GM12872 (cell line): ENCODE data around the gene CDK13.

Source experiments
- TF ChIP-seq, protein P1 (sequence below): IDR thresholded peaks from 3 replicates; pipeline ENCODE4 v1.5.1; 2011; ENCODE audit warnings: low read depth, mild to moderate bottlenecking, low read length, moderate library complexity; ENCODE audit not compliant: insufficient read depth

The CDK13 gene

DNA sequence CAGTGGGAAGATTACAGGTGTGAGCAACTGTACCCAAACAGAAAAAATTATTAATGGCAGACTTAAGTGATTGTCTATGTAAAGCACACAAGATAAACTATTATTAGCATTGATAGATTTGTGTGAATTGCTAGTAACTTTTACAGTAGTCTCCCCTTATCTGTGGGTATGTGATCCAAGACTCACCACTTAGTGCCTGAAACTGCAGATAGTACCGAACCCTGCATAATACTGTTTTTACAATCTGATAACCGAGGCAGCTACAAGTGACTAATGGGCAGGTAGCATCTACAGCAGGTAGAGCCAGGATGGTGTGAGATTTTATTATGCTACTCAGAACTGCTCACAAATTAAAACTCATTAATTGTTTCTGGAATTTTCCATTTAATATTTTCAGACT is 152.8 kb downstream of the CDK13 start:
- TF ChIP-seq, protein P1, sequence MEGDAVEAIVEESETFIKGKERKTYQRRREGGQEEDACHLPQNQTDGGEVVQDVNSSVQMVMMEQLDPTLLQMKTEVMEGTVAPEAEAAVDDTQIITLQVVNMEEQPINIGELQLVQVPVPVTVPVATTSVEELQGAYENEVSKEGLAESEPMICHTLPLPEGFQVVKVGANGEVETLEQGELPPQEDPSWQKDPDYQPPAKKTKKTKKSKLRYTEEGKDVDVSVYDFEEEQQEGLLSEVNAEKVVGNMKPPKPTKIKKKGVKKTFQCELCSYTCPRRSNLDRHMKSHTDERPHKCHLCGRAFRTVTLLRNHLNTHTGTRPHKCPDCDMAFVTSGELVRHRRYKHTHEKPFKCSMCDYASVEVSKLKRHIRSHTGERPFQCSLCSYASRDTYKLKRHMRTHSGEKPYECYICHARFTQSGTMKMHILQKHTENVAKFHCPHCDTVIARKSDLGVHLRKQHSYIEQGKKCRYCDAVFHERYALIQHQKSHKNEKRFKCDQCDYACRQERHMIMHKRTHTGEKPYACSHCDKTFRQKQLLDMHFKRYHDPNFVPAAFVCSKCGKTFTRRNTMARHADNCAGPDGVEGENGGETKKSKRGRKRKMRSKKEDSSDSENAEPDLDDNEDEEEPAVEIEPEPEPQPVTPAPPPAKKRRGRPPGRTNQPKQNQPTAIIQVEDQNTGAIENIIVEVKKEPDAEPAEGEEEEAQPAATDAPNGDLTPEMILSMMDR: no peak

DNA sequence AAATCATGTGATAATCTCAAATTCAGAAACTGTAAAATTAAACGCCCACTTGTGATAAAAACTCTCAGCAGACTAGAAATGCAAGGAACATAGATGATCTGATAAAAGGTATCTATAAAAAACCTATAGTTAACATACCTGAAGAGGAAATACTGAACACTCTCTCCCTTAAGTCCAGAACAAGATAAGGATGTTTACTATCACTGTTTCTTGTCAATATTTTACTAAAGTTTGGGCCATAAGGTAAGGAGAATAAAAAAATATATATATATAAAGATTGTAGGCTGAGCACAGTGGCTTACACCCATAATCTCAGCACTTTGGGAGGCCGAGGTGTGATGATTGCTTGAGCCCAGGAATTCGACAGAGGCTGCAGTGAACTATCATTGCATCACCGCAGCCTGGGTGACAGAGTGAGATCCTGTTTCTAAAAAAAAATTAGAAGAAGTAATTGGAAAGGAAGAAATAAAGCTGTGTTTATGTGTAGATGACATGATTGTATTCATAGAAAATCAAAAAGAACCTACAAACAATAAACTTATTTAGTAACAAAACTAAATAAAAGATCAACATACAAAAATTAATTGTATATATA is 155.9 kb downstream of the CDK13 start:
- TF ChIP-seq, protein P1: no peak

DNA sequence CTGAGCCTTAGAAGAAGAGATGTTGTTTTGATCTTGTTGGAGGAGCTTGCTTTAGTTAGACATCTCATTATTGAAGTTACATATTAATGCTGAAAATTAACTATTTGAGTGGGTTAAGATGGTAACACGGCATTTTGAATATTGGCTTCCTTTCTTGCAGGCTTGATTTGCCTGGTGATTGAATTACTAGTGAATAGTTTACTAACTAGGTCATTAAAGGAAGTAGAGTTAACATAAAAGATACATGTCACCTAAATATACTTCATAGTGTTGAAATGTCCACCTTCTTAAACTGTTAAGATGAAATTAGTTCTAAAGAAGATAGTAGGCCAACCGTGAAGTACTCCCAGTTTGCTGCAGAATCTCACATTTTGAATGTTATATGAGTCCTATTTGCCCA is 165.9 kb downstream of the CDK13 start:
- TF ChIP-seq, protein P1: no peak

DNA sequence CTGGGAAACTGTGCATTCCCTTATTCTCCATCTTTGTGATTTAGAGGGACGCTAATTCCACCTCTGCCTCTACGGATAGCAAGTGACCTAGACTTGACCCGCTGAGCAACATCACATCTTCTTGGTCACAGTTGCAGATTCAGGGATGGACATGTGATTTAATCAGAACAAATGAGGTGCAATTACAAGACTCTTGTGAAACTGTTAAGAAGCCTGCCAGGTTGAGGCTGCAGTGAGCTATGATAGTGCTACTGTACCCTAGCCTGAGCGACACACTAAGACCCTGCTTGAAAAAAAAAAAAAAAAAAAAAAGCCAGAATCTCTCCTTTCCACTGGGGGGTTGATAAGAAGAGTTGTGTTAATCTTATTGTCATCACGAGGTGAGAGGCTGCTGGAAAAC is 170.0 kb downstream of the CDK13 start:
- TF ChIP-seq, protein P1: no peak

DNA sequence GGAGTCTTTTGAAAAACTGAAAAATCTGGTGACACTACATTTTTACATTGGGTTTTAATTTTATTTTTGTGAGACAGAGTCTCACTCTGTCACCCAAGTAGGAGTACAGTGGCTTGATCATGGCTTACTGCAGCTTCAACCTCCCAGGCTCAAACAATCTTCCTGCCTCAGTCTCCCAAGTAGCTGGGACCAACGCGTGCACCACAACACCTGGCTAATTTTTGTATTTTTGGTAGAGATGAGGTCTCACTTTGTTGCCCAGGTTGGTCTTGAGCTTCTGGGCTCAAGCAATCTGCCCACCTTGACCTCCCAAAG is 172.8 kb downstream of the CDK13 start:
- TF ChIP-seq, protein P1: no peak

DNA sequence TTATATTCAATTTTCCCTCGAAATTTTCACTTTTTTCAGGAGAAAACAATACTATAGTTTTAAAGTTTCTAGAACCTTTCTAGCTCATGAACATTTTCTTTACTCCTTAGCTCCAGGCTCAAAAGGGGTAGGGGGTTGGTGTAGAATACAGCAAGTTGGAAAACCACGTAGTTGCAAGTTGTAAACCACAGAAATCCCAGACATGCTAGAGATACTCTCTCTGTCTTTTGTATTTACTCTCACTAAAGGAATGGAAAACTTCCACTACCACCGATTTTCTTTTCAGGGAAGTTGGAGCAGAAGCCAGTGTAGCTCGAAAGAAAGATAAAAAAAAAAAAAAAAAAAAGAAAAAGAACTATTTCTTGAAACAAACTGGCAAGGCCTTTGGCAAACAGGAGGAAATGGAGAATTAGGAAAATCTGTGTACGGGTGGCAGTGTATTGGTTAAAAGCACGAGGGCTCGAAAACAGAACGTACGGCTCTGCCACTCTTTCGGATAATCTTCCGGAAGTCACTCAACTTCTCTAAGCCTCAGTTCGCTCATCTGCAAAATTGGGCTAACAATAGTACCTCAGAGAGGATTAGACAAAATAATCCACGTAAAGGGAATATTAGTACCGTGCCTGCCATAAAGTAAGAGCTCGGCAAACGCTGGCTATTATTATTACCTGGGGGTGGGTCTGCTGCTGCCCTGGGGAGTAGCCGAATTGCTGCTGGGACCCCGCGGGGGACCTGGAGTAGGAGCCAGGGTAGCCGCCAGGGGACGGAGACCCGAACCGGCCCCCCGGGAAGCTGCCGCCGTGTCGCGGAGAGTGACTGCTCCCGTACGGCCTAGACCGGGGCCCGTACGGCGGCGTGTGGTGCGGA is 183.7 kb downstream of the CDK13 start:
- TF ChIP-seq, protein P1: no peak

DNA sequence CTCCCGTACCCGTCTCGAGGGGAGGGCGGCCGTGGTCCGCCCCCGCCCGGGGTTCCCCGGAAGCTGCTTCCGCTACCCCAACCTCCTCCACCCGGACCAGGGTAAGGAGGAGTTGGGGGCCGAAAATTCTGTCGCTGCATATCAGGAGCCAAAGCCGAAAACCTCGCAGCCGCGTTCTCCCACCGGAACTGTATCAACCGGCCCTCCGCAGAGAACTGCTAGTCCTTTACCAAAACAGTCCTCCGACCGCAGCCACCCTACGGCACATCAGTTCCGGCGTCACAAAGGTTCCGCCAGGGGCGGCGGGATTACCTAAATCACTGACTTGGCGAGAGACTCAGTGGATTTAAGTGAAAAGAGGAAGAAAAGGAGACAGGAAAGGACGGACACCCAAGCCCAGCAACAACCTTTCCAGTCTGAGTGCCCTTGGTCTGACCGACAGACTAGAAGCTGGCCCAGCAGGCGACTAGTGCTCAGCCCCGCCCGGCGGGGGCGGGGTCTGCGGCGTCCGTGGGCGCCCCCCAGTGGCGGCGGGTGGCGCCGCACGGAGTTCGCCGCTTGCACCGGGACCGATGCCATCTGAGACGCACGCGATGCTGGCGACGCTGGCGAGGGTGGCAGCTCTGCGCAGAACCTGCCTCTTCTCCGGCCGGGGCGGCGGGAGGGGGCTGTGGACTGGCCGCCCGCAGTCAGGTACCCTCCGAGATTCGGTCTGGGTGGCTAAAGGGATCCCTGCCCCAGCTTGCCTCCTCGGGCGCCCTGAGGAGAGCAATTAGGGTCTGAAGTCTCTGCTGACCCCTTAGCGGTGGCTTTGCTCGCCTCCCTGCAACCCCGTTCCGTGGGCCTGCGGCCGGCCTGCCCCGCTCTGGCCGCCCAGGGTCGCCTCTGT is 184.6 kb downstream of the CDK13 start, which contains the start of the genes MPLKIP and SUGCT:
Gene MPLKIP, minus strand, starts transcription at position 195 of the 889 bp plus-strand sequence. Its CDS starts 55 bp downstream, at position 140.
Gene SUGCT, plus strand, starts transcription at position 578 of the 889 bp plus-strand sequence.
- TF ChIP-seq, protein P1: peak; percentile 92
